Osteoblast (primary cell): Measurements from ENCODE around the gene SH3TC1. TPM values are rescaled to one million over a fixed set of nuclear protein-coding genes. Genes with fewer than 3 reads are reported as not detected.

Source experiments
- DNase-seq: peaks from one replicate; pipeline ENCODE4 v3.0.0; 2011; ENCODE audit warnings: low spot score, mixed read lengths; ENCODE audit not compliant: insufficient read length; ENCODE audit errors: missing footprints
- H2AFZ ChIP-seq: 2 replicates; pipeline ENCODE4 v1.6.0; 2011; ENCODE audit warnings: mild to moderate bottlenecking, low read length
- H3K27ac ChIP-seq: 2 replicates; pipeline ENCODE4 v1.5.1; 2011; ENCODE audit warnings: mild to moderate bottlenecking, low read depth, low read length, moderate library complexity
- H3K27me3 ChIP-seq: 2 replicates; pipeline ENCODE4 v1.6.0; 2012; ENCODE audit warnings: mild to moderate bottlenecking, control low read depth, inconsistent platforms, low read length, moderate library complexity; ENCODE audit not compliant: insufficient read depth
- H3K36me3 ChIP-seq: 2 replicates; pipeline ENCODE4 v1.5.1; 2011; ENCODE audit warnings: mild to moderate bottlenecking, low read length, control low read depth, moderate library complexity; ENCODE audit not compliant: insufficient read depth
- H3K4me1 ChIP-seq: 2 replicates; pipeline ENCODE4 v1.5.1; 2011; ENCODE audit warnings: mild to moderate bottlenecking, low read length, control low read depth, moderate library complexity; ENCODE audit not compliant: insufficient read depth
- H3K4me2 ChIP-seq: 2 replicates; pipeline ENCODE4 v1.6.0; 2011; ENCODE audit warnings: mild to moderate bottlenecking, low read length; ENCODE audit not compliant: insufficient read depth
- H3K4me3 ChIP-seq: fragments of 200-600 bp; sonication (generic); 3 replicates; pipeline ENCODE4 v1.5.1; 2012; ENCODE audit warnings: mild to moderate bottlenecking, low read length, inconsistent platforms; ENCODE audit not compliant: insufficient read depth
- H3K79me2 ChIP-seq: 2 replicates; pipeline ENCODE4 v1.6.0; 2012; ENCODE audit warnings: mild to moderate bottlenecking, low read length, control low read depth, inconsistent platforms; ENCODE audit not compliant: insufficient read depth
- H3K9me3 ChIP-seq: 2 replicates; pipeline ENCODE4 v1.5.1; 2011; ENCODE audit warnings: low read depth, low read length, control low read depth
- H4K20me1 ChIP-seq: 2 replicates; pipeline ENCODE4 v1.6.0; 2012; ENCODE audit warnings: mild to moderate bottlenecking, low read length, control low read depth; ENCODE audit not compliant: insufficient read depth
- CTCF ChIP-seq: IDR thresholded peaks from 2 replicates; pipeline ENCODE4 v1.5.1; 2011; ENCODE audit warnings: mild to moderate bottlenecking, low read depth, low read length, moderate library complexity; ENCODE audit errors: extremely low read depth
- total RNA-seq: library from RNA; depleted of rRNA; stranded (reverse); fragments of >200 nt; gene quantifications from 2 replicates; pipeline ENCODE4 v1.2.3, GENCODE V29; 2012

Gene SH3TC1
- total RNA-seq, 1 donor = 3.6 TPM

GRCh38 chr4:8222609-8223388 is 23.7 kb downstream of the SH3TC1 start:
- no peaks in the 10 kb centered on the region for H4K20me1 ChIP-seq
- DNase-seq = no peak
- no peak for TF ChIP-seq CTCF
- no peak overlapping the region for H2AFZ ChIP-seq
- H3K27me3 ChIP-seq = no peaks in the 10 kb centered on the region
- H3K9me3 ChIP-seq = no peaks in the 10 kb centered on the region
- peaks cover 38% of the 10 kb centered on the region for H3K36me3 ChIP-seq
- H3K4me3 ChIP-seq = no peak overlapping the region
- no peak overlapping the region for H3K4me2 ChIP-seq
- no peaks in the 10 kb centered on the region for H3K79me2 ChIP-seq
- no peak overlapping the region for H3K27ac ChIP-seq
- H3K4me1 ChIP-seq = no peaks in the 10 kb centered on the region

GRCh38 chr4:8224267-8224974 is 25.3 kb downstream of the SH3TC1 start:
- no peak for DNase-seq
- peaks cover 11% of the 10 kb centered on the region for H3K4me1 ChIP-seq
- no peaks in the 10 kb centered on the region for H3K9me3 ChIP-seq
- no peaks in the 10 kb centered on the region for H4K20me1 ChIP-seq
- no peak overlapping the region for H3K27ac ChIP-seq
- H3K27me3 ChIP-seq = no peaks in the 10 kb centered on the region
- no peak overlapping the region for H3K4me3 ChIP-seq
- no peak overlapping the region for H3K4me2 ChIP-seq
- no peaks in the 10 kb centered on the region for H3K79me2 ChIP-seq
- H3K36me3 ChIP-seq = peaks cover 38% of the 10 kb centered on the region
- TF ChIP-seq CTCF = no peak
- H2AFZ ChIP-seq = no peak overlapping the region

GRCh38 chr4:8224975-8225625 is 26.0 kb downstream of the SH3TC1 start:
- Histone ChIP-seq H3K27me3 (no peaks in the 10 kb centered on the region), H3K4me1 (peaks cover 11% of the 10 kb centered on the region), H3K79me2 (no peaks in the 10 kb centered on the region), H3K4me2 (no peak overlapping the region), H3K9me3 (no peaks in the 10 kb centered on the region), H3K4me3 (no peak overlapping the region), H4K20me1 (no peaks in the 10 kb centered on the region), H3K36me3 (peaks cover 34% of the 10 kb centered on the region), H2AFZ (no peak overlapping the region), H3K27ac (no peak overlapping the region)
- no peak for TF ChIP-seq CTCF
- no peak for DNase-seq
